HepG2 (cell line): Measurements from ENCODE around the gene PPP1R15B. TPM values are rescaled to one million over a fixed set of nuclear protein-coding genes. Genes with fewer than 3 reads are reported as not detected.

Source experiments
- ARID2 ChIP-seq: sonication (generic); formaldehyde crosslinking; IDR thresholded peaks from 2 replicates; pipeline ENCODE4 v1.8.1; 2022; ENCODE audit warnings: mild to moderate bottlenecking, missing genetic modification reagents, borderline replicate concordance
- ASH2L ChIP-seq: fragments of 300-600, 200-600 bp; sonication (generic); IDR thresholded peaks from 2 replicates; pipeline ENCODE4 v1.7.0; 2017; ENCODE audit warnings: low read depth, mild to moderate bottlenecking, moderate library complexity, mixed read lengths, low read length; ENCODE audit not compliant: insufficient read length
- ATRX ChIP-seq: sonication (generic); formaldehyde crosslinking; IDR thresholded peaks from 2 replicates; pipeline ENCODE4 v1.4.0; 2020; ENCODE audit warnings: missing genetic modification reagents, borderline replicate concordance
- BATF2 ChIP-seq: sonication (generic); formaldehyde crosslinking; IDR thresholded peaks from 2 replicates; pipeline ENCODE4 v1.8.0; 2022; ENCODE audit warnings: mild to moderate bottlenecking, missing genetic modification reagents, moderate library complexity
- CAMTA2 ChIP-seq: sonication (generic); formaldehyde crosslinking; IDR thresholded peaks from 2 replicates; pipeline ENCODE4 v1.4.0; 2020; ENCODE audit warnings: mild to moderate bottlenecking, missing genetic modification reagents, borderline replicate concordance
- FOXA3 ChIP-seq: IDR thresholded peaks from 2 replicates; pipeline ENCODE4 v1.6.1; 2016; ENCODE audit warnings: missing genetic modification reagents, missing compliant biosample characterization
- MXD3 ChIP-seq: IDR thresholded peaks from 2 replicates; pipeline ENCODE4 v1.6.1; 2016; ENCODE audit warnings: mild to moderate bottlenecking, missing biosample characterization, missing genetic modification reagents
- NFYC ChIP-seq: IDR thresholded peaks from 2 replicates; pipeline ENCODE4 v1.6.1; 2016; ENCODE audit warnings: missing genetic modification reagents, missing compliant biosample characterization
- NRL ChIP-seq: sonication (generic); formaldehyde crosslinking; IDR thresholded peaks from 2 replicates; pipeline ENCODE4 v1.5.0; 2020; ENCODE audit warnings: missing genetic modification reagents, mild to moderate bottlenecking, moderate library complexity, borderline replicate concordance
- PPARG ChIP-seq: conservative IDR thresholded peaks from 2 replicates; pipeline ENCODE4 v1.6.1; 2016; ENCODE audit warnings: missing biosample characterization, missing genetic modification reagents
- RBFOX2 ChIP-seq: fragments of 200-400 bp; formaldehyde crosslinking; IDR thresholded peaks from 2 replicates; pipeline ENCODE4 v1.6.1; 2017; ENCODE audit warnings: low read depth, mild to moderate bottlenecking, low read length
- RELA ChIP-seq: sonication (generic); formaldehyde crosslinking; IDR thresholded peaks from 2 replicates; pipeline ENCODE4 v1.4.0; 2020; ENCODE audit warnings: missing genetic modification reagents
- SAP130 ChIP-seq: IDR thresholded peaks from 2 replicates; pipeline ENCODE4 v1.6.1; 2016; ENCODE audit warnings: low read depth
- SP4 ChIP-seq: sonication (generic); formaldehyde crosslinking; IDR thresholded peaks from 2 replicates; pipeline ENCODE4 v1.8.1; 2023; ENCODE audit warnings: mild to moderate bottlenecking, missing genetic modification reagents
- TBX3 ChIP-seq: fragments of 450-650 bp; IDR thresholded peaks from 2 replicates; pipeline ENCODE4 v1.6.1; 2017; ENCODE audit warnings: antibody characterized with exemption, mild to moderate bottlenecking, inconsistent platforms, borderline replicate concordance
- U2AF1 ChIP-seq: fragments of 200-400 bp; formaldehyde crosslinking; optimal IDR thresholded peaks from 2 replicates; pipeline ENCODE3; 2017; ENCODE audit warnings: mild to moderate bottlenecking, low read depth, low read length
- WIZ ChIP-seq: sonication (generic); formaldehyde crosslinking; IDR thresholded peaks from 2 replicates; pipeline ENCODE4 v1.5.1; 2020; ENCODE audit warnings: mild to moderate bottlenecking, missing genetic modification reagents
- ZFX ChIP-seq: sonication (generic); formaldehyde crosslinking; IDR thresholded peaks from 2 replicates; pipeline ENCODE4 v1.4.0; 2020; ENCODE audit warnings: mild to moderate bottlenecking, low read depth, missing genetic modification reagents, moderate library complexity
- ZNF180 ChIP-seq: sonication (generic); formaldehyde crosslinking; IDR thresholded peaks from 2 replicates; pipeline ENCODE4 v1.4.0; 2020; ENCODE audit warnings: low read depth, missing genetic modification reagents, borderline replicate concordance
- ZNF549 ChIP-seq: sonication (generic); formaldehyde crosslinking; IDR thresholded peaks from 2 replicates; pipeline ENCODE4 v1.5.0; 2020; ENCODE audit warnings: missing genetic modification reagents
- ZNF790 ChIP-seq: sonication (generic); formaldehyde crosslinking; IDR thresholded peaks from 2 replicates; pipeline ENCODE4 v1.8.0; 2022; ENCODE audit warnings: missing genetic modification reagents, mild to moderate bottlenecking, borderline replicate concordance
- ZNF816 ChIP-seq: sonication (generic); formaldehyde crosslinking; IDR thresholded peaks from 2 replicates; pipeline ENCODE4 v1.8.0; 2022; ENCODE audit warnings: missing genetic modification reagents, mild to moderate bottlenecking, borderline replicate concordance
- ZSCAN30 ChIP-seq: sonication (generic); formaldehyde crosslinking; IDR thresholded peaks from 2 replicates; pipeline ENCODE4 v1.5.0; 2020; ENCODE audit warnings: mild to moderate bottlenecking, missing genetic modification reagents
- polyA plus RNA-seq, 8 experiments: library from polyadenylated mRNA; depleted of rRNA in 3 of 8; stranded (reverse) in 7 of 8; unstranded in 1 of 8; fragments of >200 nt; fragmentation: Illumina TruSeq in 4 of 8; extraction: Trizol in 4 of 8; gene quantifications; 2 replicates each; pipeline versions ENCODE4 v1.2.1 to v1.2.3, GENCODE V29; 2011 to 2016; ENCODE audit warnings: low read depth in 4 of 8, missing spikeins in 1 of 8, mixed read lengths in 1 of 8; ENCODE audit not compliant: insufficient read depth in 1 of 8
- total RNA-seq, 5 experiments: library from RNA; depleted of rRNA; stranded (reverse); fragments of >200 nt; fragmentation: Illumina TruSeq; extraction: Trizol; gene quantifications; 2 replicates each; pipeline ENCODE4 v1.2.3, GENCODE V29; 2016; ENCODE audit warnings: low read depth in 1 of 5
- TF ChIP-seq, protein P1 (sequence below): sonication (generic); formaldehyde crosslinking; IDR thresholded peaks from 2 replicates; pipeline ENCODE4 v1.5.0; 2020; ENCODE audit warnings: missing genetic modification reagents, mild to moderate bottlenecking, borderline replicate concordance
- TF ChIP-seq, protein P2 (sequence below): sonication (generic); formaldehyde crosslinking; IDR thresholded peaks from 2 replicates; pipeline ENCODE4 v1.9.0; 2022; ENCODE audit warnings: low read depth, missing genetic modification reagents
- TF ChIP-seq, protein P3 (sequence below): sonication (generic); formaldehyde crosslinking; IDR thresholded peaks from 2 replicates; pipeline ENCODE4 v1.8.1; 2023; ENCODE audit warnings: mild to moderate bottlenecking, inconsistent platforms, moderate library complexity, missing genetic modification reagents, borderline replicate concordance

The PPP1R15B gene
- total and polyA plus RNA-seq, 2 of the 13 experiments (the other 11 are each of a cell fraction or from before 2014, with no cell fraction given) = 13.4 to 23.8 TPM

DNA sequence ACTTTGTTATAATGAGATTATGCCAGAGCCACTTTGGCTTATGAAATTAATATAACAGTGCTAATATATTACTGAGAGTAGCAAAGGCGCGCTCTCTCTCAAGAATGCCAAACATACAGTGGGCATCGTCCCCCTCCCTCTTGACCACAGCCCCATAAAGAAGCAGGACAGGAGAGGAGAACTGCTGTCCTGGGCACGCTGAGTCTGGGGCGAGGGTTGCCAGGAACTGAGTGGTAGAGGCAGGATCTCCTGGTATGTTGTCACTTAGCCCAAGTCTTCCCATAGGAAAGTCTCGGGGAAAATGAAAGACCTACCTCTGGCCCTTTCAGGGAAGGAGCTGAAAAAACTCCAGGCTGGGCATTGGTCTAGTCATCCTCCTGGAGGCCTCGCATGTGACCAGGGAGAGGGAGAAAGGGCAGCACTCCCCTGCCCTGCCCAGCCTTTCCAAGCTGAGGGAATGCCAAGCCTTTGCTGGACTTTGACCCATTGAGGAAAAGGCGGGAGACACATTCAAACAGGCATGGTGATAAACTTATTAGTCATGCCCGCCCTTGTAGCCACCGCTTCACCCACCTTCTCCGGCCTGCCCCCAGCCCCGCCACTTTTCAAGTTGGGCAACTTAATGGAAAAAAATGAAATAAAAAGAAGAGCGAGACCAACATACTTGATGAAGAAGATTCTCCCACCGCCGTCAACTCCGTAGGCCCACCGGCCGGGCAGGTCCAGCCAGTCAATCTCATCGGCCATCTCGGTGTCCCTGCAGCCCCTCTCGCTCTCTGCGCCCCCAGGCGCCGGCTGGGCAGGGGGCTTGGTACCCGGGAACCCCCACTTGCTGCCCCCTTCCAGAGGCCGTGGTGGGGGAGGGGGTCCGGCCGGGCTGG lies 34.5 kb downstream of the PPP1R15B start (continued):
- no peak for TF ChIP-seq PPARG (CRISPR knock-in tag)
- 0 out of 2 replicates have a peak, but pooled peaks have one; percentile 16 for TF ChIP-seq NRL (CRISPR knock-in tag)
- TF ChIP-seq ATRX (CRISPR knock-in tag) = no peak
- no peak for TF ChIP-seq ZNF549 (CRISPR knock-in tag)
- 0 out of 2 replicates have a peak, but pooled peaks have one; percentile 41 for TF ChIP-seq ARID2 (CRISPR knock-in tag)
- TF ChIP-seq, protein P1, sequence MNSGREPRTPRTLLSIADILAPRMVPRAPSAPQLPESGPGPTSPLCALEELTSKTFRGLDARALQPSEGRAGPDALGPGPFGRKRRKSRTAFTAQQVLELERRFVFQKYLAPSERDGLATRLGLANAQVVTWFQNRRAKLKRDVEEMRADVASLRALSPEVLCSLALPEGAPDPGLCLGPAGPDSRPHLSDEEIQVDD (CRISPR knock-in tag) = no peak
- TF ChIP-seq CAMTA2 = 0 out of 2 replicates have a peak, but pooled peaks have one; percentile 10
- TF ChIP-seq U2AF1 = peak; percentile 8
- TF ChIP-seq MXD3 = 0 out of 2 replicates have a peak, but pooled peaks have one; percentile 14
- TF ChIP-seq BATF2 = no peak
- TF ChIP-seq RBFOX2 = no peak
- peak; percentile 35; the same call in 1 of the 2 replicates for TF ChIP-seq FOXA3 (CRISPR knock-in tag)
- no peak for TF ChIP-seq NFYC
- no peak for TF ChIP-seq SP4 (CRISPR knock-in tag)
- TF ChIP-seq, protein P2, sequence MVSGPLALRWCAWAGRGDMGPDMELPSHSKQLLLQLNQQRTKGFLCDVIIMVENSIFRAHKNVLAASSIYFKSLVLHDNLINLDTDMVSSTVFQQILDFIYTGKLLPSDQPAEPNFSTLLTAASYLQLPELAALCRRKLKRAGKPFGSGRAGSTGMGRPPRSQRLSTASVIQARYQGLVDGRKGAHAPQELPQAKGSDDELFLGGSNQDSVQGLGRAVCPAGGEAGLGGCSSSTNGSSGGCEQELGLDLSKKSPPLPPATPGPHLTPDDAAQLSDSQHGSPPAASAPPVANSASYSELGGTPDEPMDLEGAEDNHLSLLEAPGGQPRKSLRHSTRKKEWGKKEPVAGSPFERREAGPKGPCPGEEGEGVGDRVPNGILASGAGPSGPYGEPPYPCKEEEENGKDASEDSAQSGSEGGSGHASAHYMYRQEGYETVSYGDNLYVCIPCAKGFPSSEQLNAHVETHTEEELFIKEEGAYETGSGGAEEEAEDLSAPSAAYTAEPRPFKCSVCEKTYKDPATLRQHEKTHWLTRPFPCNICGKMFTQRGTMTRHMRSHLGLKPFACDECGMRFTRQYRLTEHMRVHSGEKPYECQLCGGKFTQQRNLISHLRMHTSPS (CRISPR knock-in tag) = peak; percentile 95
- TF ChIP-seq ZFX (CRISPR knock-in tag) = peak; percentile 14
- TF ChIP-seq ZSCAN30 (CRISPR knock-in tag) = no peak
- TF ChIP-seq SAP130 (CRISPR knock-in tag) = peak; percentile 73
- TF ChIP-seq ZNF180 (CRISPR knock-in tag) = no peak
- TF ChIP-seq ASH2L = peak; percentile 12
- no peak for TF ChIP-seq RELA (CRISPR knock-in tag)
- TF ChIP-seq ZNF816 (CRISPR knock-in tag) = no peak
- no peak for TF ChIP-seq TBX3
- no peak for TF ChIP-seq WIZ (CRISPR knock-in tag)
- TF ChIP-seq, protein P3, sequence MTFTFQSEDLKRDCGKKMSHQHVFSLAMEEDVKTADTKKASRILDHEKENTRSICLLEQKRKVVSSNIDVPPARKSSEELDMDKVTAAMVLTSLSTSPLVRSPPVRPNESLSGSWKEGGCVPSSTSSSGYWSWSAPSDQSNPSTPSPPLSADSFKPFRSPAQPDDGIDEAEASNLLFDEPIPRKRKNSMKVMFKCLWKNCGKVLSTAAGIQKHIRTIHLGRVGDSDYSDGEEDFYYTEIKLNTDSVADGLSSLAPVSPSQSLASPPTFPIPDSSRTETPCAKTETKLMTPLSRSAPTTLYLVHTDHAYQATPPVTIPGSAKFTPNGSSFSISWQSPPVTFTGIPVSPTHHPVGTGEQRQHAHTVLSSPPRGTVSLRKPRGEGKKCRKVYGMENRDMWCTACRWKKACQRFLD (CRISPR knock-in tag) = 0 out of 2 replicates have a peak, but pooled peaks have one; percentile 12
- TF ChIP-seq ZNF790 (CRISPR knock-in tag) = no peak
